ENCODE data around the gene HDAC9. TPM values are rescaled to one million over a fixed set of nuclear protein-coding genes. Genes with fewer than 3 reads are reported as not detected.
"Not testable (repeated sequence)": the region's sequence is repeated elsewhere in the genome, so short reads cannot be mapped to it uniquely, and the experiment has no call there.

Gene HDAC9
- total and polyA plus RNA-seq, 2 donors = 4.8 to 12.2 TPM

DNA sequence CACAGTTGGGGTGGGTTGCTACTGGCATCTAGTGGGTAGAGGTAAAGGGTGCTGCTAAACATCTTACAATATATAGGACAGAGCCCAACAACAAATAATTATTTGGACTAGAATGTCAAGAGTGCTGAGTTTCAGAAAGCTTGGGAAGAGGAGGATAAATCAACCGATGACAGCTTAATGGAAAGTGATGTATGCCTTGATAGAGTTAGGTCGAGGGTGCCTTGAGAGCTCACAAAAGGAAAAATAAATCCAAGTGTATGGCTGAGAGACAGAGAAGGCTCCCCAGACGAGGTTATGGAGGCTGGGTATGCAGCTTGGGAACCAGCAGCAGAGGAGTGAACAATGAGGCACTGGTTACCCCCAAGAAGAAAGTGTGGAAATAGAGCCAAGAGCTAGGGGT lies 211.1 kb downstream of the HDAC9 start:
- no peaks in the 10 kb centered on the region for H3K4me1 ChIP-seq (ENCODE audit: control insufficient read depth in 2 of 2, insufficient read depth in 2 of 2, low read length in 2 of 2)
- no peaks in the 10 kb centered on the region for H3K9me3 ChIP-seq (ENCODE audit: control insufficient read depth in 2 of 2, insufficient read depth in 1 of 2, low read length in 1 of 2)
- DNase-seq (ENCODE audit: low read depth in 6 of 9, low spot score in 9 of 9) = no peak
- H3K36me3 ChIP-seq (ENCODE audit: control insufficient read depth in 2 of 2, insufficient read depth in 2 of 2, low read length in 1 of 2) = no peaks in the 10 kb centered on the region
- no peaks in the 10 kb centered on the region for H3K27me3 ChIP-seq (ENCODE audit: control insufficient read depth in 2 of 2, insufficient read depth in 1 of 2, low read length in 1 of 2)
- no peak overlapping the region for H3K4me3 ChIP-seq (ENCODE audit: low read length in 2 of 2)
- no peak overlapping the region for H3K27ac ChIP-seq (ENCODE audit: low read depth in 1 of 2, low read length in 1 of 2)
- 87% methylated on average over 3 of the region's 3 CpGs for WGBS

GRCh38 chr7:18708204-18708603 lies 212.7 kb downstream of the HDAC9 start:
- Histone ChIP-seq H3K27me3 (ENCODE audit: control insufficient read depth in 2 of 2, insufficient read depth in 1 of 2, low read length in 1 of 2) (no peaks in the 10 kb centered on the region), H3K9me3 (ENCODE audit: control insufficient read depth in 2 of 2, insufficient read depth in 1 of 2, low read length in 1 of 2) (no peaks in the 10 kb centered on the region), H3K36me3 (ENCODE audit: control insufficient read depth in 2 of 2, insufficient read depth in 2 of 2, low read length in 1 of 2) (no peaks in the 10 kb centered on the region), H3K4me3 (ENCODE audit: low read length in 2 of 2) (no peak overlapping the region), H3K4me1 (ENCODE audit: control insufficient read depth in 2 of 2, insufficient read depth in 2 of 2, low read length in 2 of 2) (no peaks in the 10 kb centered on the region), H3K27ac (ENCODE audit: low read depth in 1 of 2, low read length in 1 of 2) (no peak overlapping the region)
- no peak for DNase-seq (ENCODE audit: low read depth in 6 of 9, low spot score in 9 of 9)
- WGBS = 80% methylated on average over 1 of the region's 1 CpG

DNA sequence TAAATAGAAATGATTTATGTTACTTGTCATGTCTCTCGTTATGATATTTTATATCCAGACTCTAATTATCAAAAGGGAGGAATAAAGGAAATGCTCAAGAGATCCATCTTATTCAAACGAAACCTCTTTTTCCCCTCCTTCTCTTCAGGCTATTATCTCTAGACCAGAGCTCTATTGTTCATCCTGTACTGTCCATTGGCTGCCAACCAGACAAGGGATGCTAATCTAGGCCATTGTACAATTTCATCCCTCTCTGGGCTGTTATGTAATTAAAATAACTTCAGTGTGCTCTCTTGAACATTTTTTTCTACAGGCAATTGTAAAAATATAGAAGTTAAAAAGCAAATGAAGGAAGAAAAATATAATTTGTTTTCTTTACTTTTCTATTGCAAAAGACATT lies 220.4 kb downstream of the HDAC9 start:
- no peak for DNase-seq (ENCODE audit: low read depth in 6 of 9, low spot score in 9 of 9)
- 94% methylated on average over 2 of the region's 2 CpGs for WGBS
- no peak overlapping the region for H3K4me3 ChIP-seq (ENCODE audit: low read length in 2 of 2)
- H3K27ac ChIP-seq (ENCODE audit: low read depth in 1 of 2, low read length in 1 of 2) = no peak overlapping the region
- H3K36me3 ChIP-seq (ENCODE audit: control insufficient read depth in 2 of 2, insufficient read depth in 2 of 2, low read length in 1 of 2) = no peaks in the 10 kb centered on the region
- H3K4me1 ChIP-seq (ENCODE audit: control insufficient read depth in 2 of 2, insufficient read depth in 2 of 2, low read length in 2 of 2) = no peaks in the 10 kb centered on the region
- H3K27me3 ChIP-seq (ENCODE audit: control insufficient read depth in 2 of 2, insufficient read depth in 1 of 2, low read length in 1 of 2) = no peaks in the 10 kb centered on the region
- H3K9me3 ChIP-seq (ENCODE audit: control insufficient read depth in 2 of 2, insufficient read depth in 1 of 2, low read length in 1 of 2) = no peaks in the 10 kb centered on the region

DNA sequence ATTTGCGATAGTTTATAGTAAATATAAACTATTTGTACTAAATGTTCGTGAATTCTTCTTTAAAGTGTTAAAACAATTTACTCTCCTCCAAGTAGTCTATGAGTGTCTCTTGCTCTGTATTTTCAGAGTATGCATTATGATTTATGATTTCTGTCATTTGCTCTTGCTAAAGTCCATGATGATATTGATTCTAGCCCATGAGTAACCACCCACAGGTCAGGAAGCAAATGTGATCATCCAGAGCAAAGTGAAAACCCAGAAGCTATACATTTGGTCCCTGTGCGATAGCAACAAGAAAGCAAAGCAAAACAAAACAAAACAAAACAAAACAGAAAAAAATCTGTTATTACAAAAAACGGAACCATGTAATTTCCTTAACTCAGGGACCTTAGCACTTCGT lies 225.9 kb downstream of the HDAC9 start:
- Histone ChIP-seq H3K27me3 (ENCODE audit: control insufficient read depth in 2 of 2, insufficient read depth in 1 of 2, low read length in 1 of 2) (no peaks in the 10 kb centered on the region), H3K9me3 (ENCODE audit: control insufficient read depth in 2 of 2, insufficient read depth in 1 of 2, low read length in 1 of 2) (no peaks in the 10 kb centered on the region), H3K4me1 (ENCODE audit: control insufficient read depth in 2 of 2, insufficient read depth in 2 of 2, low read length in 2 of 2) (no peaks in the 10 kb centered on the region), H3K4me3 (ENCODE audit: low read length in 2 of 2) (no peak overlapping the region), H3K36me3 (ENCODE audit: control insufficient read depth in 2 of 2, insufficient read depth in 2 of 2, low read length in 1 of 2) (no peaks in the 10 kb centered on the region), H3K27ac (ENCODE audit: low read depth in 1 of 2, low read length in 1 of 2) (no peak overlapping the region)
- 96% methylated on average over 5 of the region's 5 CpGs for WGBS
- no peak for DNase-seq (ENCODE audit: low read depth in 6 of 9, low spot score in 9 of 9)

GRCh38 chr7:18724318-18724717 lies 228.8 kb downstream of the HDAC9 start:
- Histone ChIP-seq H3K9me3 (ENCODE audit: control insufficient read depth in 2 of 2, insufficient read depth in 1 of 2, low read length in 1 of 2) (no peaks in the 10 kb centered on the region), H3K4me1 (ENCODE audit: control insufficient read depth in 2 of 2, insufficient read depth in 2 of 2, low read length in 2 of 2) (no peaks in the 10 kb centered on the region), H3K27me3 (ENCODE audit: control insufficient read depth in 2 of 2, insufficient read depth in 1 of 2, low read length in 1 of 2) (no peaks in the 10 kb centered on the region), H3K4me3 (ENCODE audit: low read length in 2 of 2) (no peak overlapping the region), H3K36me3 (ENCODE audit: control insufficient read depth in 2 of 2, insufficient read depth in 2 of 2, low read length in 1 of 2) (no peaks in the 10 kb centered on the region), H3K27ac (ENCODE audit: low read depth in 1 of 2, low read length in 1 of 2) (no peak overlapping the region)
- DNase-seq (ENCODE audit: low read depth in 6 of 9, low spot score in 9 of 9) = no peak
- 97% methylated on average over 2 of the region's 2 CpGs for WGBS

DNA sequence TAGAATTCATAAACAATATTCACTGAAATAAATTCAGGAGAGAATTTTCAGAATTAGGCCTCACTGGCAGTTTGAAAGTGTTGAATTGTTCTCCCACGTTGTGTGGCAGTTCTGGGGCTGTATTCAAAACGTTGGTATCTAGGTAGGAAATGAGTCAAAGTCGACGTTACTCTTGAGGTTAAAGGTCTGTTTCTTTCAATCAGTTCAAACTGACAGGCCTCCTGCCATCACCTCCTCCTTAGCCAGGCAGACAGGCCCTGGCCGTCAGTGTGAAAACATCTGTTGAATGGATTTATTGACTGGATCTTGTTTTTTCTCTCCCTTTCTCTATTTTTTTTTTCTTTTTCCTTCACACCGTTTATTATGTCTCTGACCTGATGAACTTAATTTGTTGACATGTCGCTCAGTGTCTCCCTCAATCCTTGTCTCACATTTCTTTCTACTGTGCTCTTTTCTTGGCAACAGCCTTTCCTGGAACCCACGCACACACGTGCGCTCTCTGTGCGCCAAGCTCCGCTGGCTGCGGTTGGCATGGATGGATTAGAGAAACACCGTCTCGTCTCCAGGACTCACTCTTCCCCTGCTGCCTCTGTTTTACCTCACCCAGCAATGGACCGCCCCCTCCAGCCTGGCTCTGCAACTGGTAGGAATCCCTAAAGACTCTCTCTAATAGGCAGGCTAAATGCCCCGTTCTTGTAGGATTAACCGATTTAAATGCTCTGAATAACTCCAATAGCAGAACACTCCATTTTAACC lies 231.7 kb downstream of the HDAC9 start:
- Histone ChIP-seq H3K9me3 (ENCODE audit: control insufficient read depth in 2 of 2, insufficient read depth in 1 of 2, low read length in 1 of 2) (no peaks in the 10 kb centered on the region), H3K4me1 (ENCODE audit: control insufficient read depth in 2 of 2, insufficient read depth in 2 of 2, low read length in 2 of 2) (no peaks in the 10 kb centered on the region), H3K27ac (ENCODE audit: low read depth in 1 of 2, low read length in 1 of 2) (no peak overlapping the region), H3K36me3 (ENCODE audit: control insufficient read depth in 2 of 2, insufficient read depth in 2 of 2, low read length in 1 of 2) (no peaks in the 10 kb centered on the region), H3K4me3 (ENCODE audit: low read length in 2 of 2) (no peak overlapping the region), H3K27me3 (ENCODE audit: control insufficient read depth in 2 of 2, insufficient read depth in 1 of 2, low read length in 1 of 2) (no peaks in the 10 kb centered on the region)
- WGBS = 91% methylated on average over 18 of the region's 18 CpGs
- no peak for DNase-seq (ENCODE audit: low read depth in 6 of 9, low spot score in 9 of 9)

DNA sequence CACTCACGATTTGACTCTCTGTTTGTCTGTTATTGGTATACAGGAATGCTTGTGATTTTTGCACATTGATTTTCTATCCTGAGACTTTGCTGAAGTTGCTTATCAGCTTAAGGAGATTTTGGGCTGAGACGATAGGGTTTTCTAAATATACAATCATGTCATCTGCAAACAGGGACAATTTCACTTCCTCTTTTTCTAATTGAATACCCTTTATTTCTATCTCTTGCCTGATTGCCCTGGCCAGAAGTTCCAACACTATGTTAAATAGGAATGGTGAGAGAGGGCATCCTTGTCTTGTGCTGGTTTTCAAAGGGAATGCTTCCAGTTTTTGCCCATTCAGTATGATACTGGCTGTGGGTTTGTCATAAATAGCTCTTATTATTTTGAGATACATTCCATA lies 240.5 kb downstream of the HDAC9 start:
- H3K36me3 ChIP-seq (ENCODE audit: control insufficient read depth in 2 of 2, insufficient read depth in 2 of 2, low read length in 1 of 2); H3K27ac ChIP-seq (ENCODE audit: low read depth in 1 of 2, low read length in 1 of 2); H3K4me3 ChIP-seq (ENCODE audit: low read length in 2 of 2); H3K4me1 ChIP-seq (ENCODE audit: control insufficient read depth in 2 of 2, insufficient read depth in 2 of 2, low read length in 2 of 2); H3K27me3 ChIP-seq (ENCODE audit: control insufficient read depth in 2 of 2, insufficient read depth in 1 of 2, low read length in 1 of 2); DNase-seq (ENCODE audit: low read depth in 6 of 9, low spot score in 9 of 9); H3K9me3 ChIP-seq (ENCODE audit: control insufficient read depth in 2 of 2, insufficient read depth in 1 of 2, low read length in 1 of 2): not testable (repeated sequence)
- 54% methylated on average over 2 of the region's 2 CpGs for WGBS

DNA sequence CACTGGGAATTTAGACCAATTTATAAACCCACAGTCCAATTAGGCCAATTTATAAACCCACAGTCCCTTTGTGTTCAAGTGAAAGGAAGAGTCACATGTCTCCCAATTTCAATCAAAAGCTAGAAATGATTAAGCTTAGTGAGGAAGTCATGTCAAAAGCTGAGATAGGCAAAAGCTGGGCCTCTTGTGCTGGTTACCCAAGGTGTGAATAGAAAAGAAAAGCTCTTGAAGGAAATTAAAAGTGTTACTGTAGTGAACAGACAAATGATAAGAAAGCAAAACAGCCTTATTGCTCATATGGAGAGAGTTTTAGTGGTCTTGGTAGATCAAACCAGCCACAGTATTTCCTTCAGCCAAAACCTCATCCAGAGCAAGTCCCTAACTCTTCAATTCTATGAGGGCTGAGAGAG lies 245.0 kb downstream of the HDAC9 start:
- Histone ChIP-seq H3K36me3 (ENCODE audit: control insufficient read depth in 2 of 2, insufficient read depth in 2 of 2, low read length in 1 of 2) (no peaks in the 10 kb centered on the region), H3K4me1 (ENCODE audit: control insufficient read depth in 2 of 2, insufficient read depth in 2 of 2, low read length in 2 of 2) (no peaks in the 10 kb centered on the region), H3K4me3 (ENCODE audit: low read length in 2 of 2) (no peak overlapping the region), H3K9me3 (ENCODE audit: control insufficient read depth in 2 of 2, insufficient read depth in 1 of 2, low read length in 1 of 2) (no peaks in the 10 kb centered on the region), H3K27me3 (ENCODE audit: control insufficient read depth in 2 of 2, insufficient read depth in 1 of 2, low read length in 1 of 2) (no peaks in the 10 kb centered on the region), H3K27ac (ENCODE audit: low read depth in 1 of 2, low read length in 1 of 2) (no peak overlapping the region)
- DNase-seq (ENCODE audit: low read depth in 6 of 9, low spot score in 9 of 9) = no peak

GRCh38 chr7:18753972-18754610 lies 258.5 kb downstream of the HDAC9 start:
- WGBS = 96% methylated on average over 3 of the region's 3 CpGs
- no peak for DNase-seq (ENCODE audit: low read depth in 6 of 9, low spot score in 9 of 9)
- no peaks in the 10 kb centered on the region for H3K36me3 ChIP-seq (ENCODE audit: control insufficient read depth in 2 of 2, insufficient read depth in 2 of 2, low read length in 1 of 2)
- no peaks in the 10 kb centered on the region for H3K27me3 ChIP-seq (ENCODE audit: control insufficient read depth in 2 of 2, insufficient read depth in 1 of 2, low read length in 1 of 2)
- H3K27ac ChIP-seq (ENCODE audit: low read depth in 1 of 2, low read length in 1 of 2) = no peak overlapping the region
- no peaks in the 10 kb centered on the region for H3K9me3 ChIP-seq (ENCODE audit: control insufficient read depth in 2 of 2, insufficient read depth in 1 of 2, low read length in 1 of 2)
- H3K4me3 ChIP-seq (ENCODE audit: low read length in 2 of 2) = no peak overlapping the region
- no peaks in the 10 kb centered on the region for H3K4me1 ChIP-seq (ENCODE audit: control insufficient read depth in 2 of 2, insufficient read depth in 2 of 2, low read length in 2 of 2)
